ENCODE data around the gene RFX8.
"Not testable (repeated sequence)": the region's sequence is repeated elsewhere in the genome, so short reads cannot be mapped to it uniquely, and the experiment has no call there.

The RFX8 gene

GRCh38 chr2:101508636-101509035 lies 33.7 kb upstream of the RFX8 start:
- DNase-seq (ENCODE audit: low read depth in 1 of 2, low spot score in 1 of 2), result no peak
- in situ Hi-C loops (cut with HindIII; ENCODE audit: low pct_unique_long_range_greater_than_20kb, low sequenced_read_pairs), result no loop called here
- TF ChIP-seq JUND (IDR thresholded peaks at IDR 0.05; ENCODE audit: low read depth), result no peak

GRCh38 chr2:101505276-101505675 lies 30.4 kb upstream of the RFX8 start:
- not testable (repeated sequence) for DNase-seq (ENCODE audit: low read depth in 1 of 2, low spot score in 1 of 2)

DNA sequence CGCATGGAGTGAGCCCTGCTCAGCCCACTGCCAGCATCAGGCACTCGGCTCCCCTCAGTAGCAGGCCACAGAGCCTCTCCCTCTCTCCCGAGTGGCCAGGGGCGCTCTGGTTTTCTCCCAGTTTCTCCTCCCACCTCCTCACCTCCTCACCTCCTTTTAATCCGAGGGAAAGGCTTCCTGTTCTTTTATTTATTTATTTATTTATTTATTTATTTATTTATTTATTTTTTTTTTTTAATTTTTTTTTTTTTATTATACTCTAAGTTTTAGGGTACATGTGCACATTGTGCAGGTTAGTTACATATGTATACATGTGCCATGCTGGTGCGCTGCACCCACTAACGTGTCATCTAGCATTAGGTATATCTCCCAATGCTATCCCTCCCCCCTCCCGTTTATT lies 29.8 kb upstream of the RFX8 start:
- in situ Hi-C loops (cut with HindIII; ENCODE audit: low pct_unique_long_range_greater_than_20kb, low sequenced_read_pairs), result not testable (repeated sequence)

More at GRCh38 chr2:101505276-101505675, 30.4 kb upstream of the RFX8 start:
- in situ Hi-C loops (cut with HindIII; ENCODE audit: low pct_unique_long_range_greater_than_20kb, low sequenced_read_pairs), result not testable (repeated sequence)

DNA sequence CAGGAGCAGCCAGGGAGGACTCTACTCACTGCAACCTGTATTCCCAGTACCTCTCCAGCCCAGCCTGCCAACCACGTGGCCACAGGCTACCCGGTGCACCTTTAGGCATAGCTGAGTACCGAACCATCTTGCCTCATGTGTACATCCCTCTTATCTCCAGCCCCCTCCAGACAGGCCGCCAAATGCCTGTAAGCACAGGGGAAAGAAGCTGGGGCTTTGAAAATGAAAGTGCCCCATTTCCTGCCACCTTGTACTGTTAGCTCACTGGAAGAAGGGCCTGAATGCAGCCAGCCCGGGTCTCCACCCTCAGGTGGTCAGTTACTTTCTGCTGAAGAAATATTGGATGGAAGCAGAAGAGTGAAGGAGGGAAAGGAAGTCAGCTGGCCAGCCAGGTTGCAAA lies 27.2 kb upstream of the RFX8 start:
- DNase-seq (ENCODE audit: low read depth in 1 of 2, low spot score in 1 of 2), result no peak
- in situ Hi-C loops (cut with HindIII; ENCODE audit: low pct_unique_long_range_greater_than_20kb, low sequenced_read_pairs), result no loop called here
- no peak for TF ChIP-seq JUND (IDR thresholded peaks at IDR 0.05; ENCODE audit: low read depth)

More for the DNA sequence above, 29.8 kb upstream of the RFX8 start:
- not testable (repeated sequence) for DNase-seq (ENCODE audit: low read depth in 1 of 2, low spot score in 1 of 2)

- in situ Hi-C loops (cut with HindIII; ENCODE audit: low pct_unique_long_range_greater_than_20kb, low sequenced_read_pairs), result no loop called here
- TF ChIP-seq JUND (IDR thresholded peaks at IDR 0.05; ENCODE audit: low read depth), result no peak
- DNase-seq (ENCODE audit: low read depth in 1 of 2, low spot score in 1 of 2), result no peak
These were observed 26.5 kb upstream of the RFX8 start for GRCh38 chr2:101501443-101501842.

DNA sequence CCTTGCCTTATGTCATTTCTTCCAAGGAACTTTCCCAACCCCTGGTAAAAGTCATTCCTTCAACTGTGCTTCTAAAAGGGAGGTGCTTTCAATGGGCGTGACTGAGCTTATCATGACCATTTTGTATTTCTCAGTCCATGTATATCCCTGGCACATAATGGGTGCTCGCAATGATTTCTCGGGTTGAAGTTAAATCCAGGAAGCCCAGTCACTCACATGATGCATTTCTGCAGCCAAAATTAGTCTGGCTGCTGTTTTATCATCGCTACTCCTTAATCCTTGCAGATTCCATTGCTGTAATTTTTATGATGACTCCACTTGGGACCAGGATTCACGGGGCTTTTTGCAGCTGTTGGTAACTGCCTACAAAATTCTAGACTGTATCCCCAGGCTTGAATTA lies 25.9 kb upstream of the RFX8 start:
- no peak for DNase-seq (ENCODE audit: low read depth in 1 of 2, low spot score in 1 of 2)
- in situ Hi-C loops (cut with HindIII; ENCODE audit: low pct_unique_long_range_greater_than_20kb, low sequenced_read_pairs), result no loop called here
- no peak for TF ChIP-seq JUND (IDR thresholded peaks at IDR 0.05; ENCODE audit: low read depth)

GRCh38 chr2:101500180-101500579 lies 25.3 kb upstream of the RFX8 start:
- no peak for DNase-seq (ENCODE audit: low read depth in 1 of 2, low spot score in 1 of 2)
- in situ Hi-C loops (cut with HindIII; ENCODE audit: low pct_unique_long_range_greater_than_20kb, low sequenced_read_pairs), result no loop called here
- TF ChIP-seq JUND (IDR thresholded peaks at IDR 0.05; ENCODE audit: low read depth), result no peak

GRCh38 chr2:101496279-101496678 lies 21.4 kb upstream of the RFX8 start:
- in situ Hi-C loops (cut with HindIII; ENCODE audit: low pct_unique_long_range_greater_than_20kb, low sequenced_read_pairs), result no loop called here
- no peak for DNase-seq (ENCODE audit: low read depth in 1 of 2, low spot score in 1 of 2)
- no peak for TF ChIP-seq JUND (IDR thresholded peaks at IDR 0.05; ENCODE audit: low read depth)

DNA sequence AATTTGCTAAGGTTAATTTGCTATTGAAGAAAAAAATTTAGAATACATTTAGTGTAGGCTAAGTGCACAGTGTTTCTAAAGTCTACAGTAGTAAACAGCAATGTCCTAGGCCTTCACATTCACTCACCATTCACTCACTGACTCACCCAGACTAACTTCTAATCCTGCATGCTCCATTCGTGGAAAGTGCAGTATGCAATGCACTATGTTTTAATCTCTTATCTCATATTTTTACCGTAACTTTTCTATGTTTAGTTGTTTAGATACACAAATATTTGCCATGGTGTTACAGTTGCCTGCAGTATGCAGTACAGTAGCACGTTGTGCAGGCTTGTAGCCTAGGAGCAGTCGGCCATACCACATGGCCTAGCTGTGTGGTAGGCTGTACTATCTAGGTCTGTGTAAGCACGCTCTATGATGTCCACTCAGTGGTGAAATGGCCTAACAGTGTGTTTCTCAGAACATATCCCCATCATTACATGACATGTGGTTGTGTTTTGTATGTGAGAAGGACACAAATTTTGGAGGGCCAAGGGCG lies 18.1 kb upstream of the RFX8 start:
- DNase-seq (ENCODE audit: low read depth in 1 of 2, low spot score in 1 of 2), result no peak
- in situ Hi-C loops (cut with HindIII; ENCODE audit: low pct_unique_long_range_greater_than_20kb, low sequenced_read_pairs), result no loop called here
- no peak for TF ChIP-seq JUND (IDR thresholded peaks at IDR 0.05; ENCODE audit: low read depth)

DNA sequence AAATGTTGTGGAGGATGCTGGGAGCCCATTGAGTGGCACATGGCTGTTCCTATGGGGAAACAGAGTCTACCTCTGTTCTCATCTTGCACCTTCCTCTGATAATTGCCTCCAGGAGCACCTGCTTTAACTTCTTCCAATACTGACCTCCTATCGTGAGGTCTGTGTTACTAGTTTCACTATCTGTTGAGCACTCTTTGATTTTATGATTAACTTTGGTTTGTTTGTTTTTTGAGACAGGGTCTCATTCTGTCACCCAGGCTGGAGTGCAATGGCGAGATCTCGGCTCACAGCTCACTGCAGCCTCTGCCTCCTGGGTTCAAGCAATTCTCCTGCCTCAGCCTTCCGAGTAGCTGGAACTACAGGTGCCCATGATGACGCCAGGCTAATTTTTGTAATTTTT lies 12.1 kb upstream of the RFX8 start:
- DNase-seq (ENCODE audit: low read depth in 1 of 2, low spot score in 1 of 2), result no peak
- TF ChIP-seq JUND (IDR thresholded peaks at IDR 0.05; ENCODE audit: low read depth), result no peak
- in situ Hi-C loops (cut with HindIII; ENCODE audit: low pct_unique_long_range_greater_than_20kb, low sequenced_read_pairs), result no loop called here

- no peak for TF ChIP-seq JUND (IDR thresholded peaks at IDR 0.05; ENCODE audit: low read depth)
- in situ Hi-C loops (cut with HindIII; ENCODE audit: low pct_unique_long_range_greater_than_20kb, low sequenced_read_pairs), result no loop called here
These were observed 11.4 kb upstream of the RFX8 start for GRCh38 chr2:101486258-101486701.

GRCh38 chr2:101485856-101486255 lies 10.9 kb upstream of the RFX8 start:
- no peak for TF ChIP-seq JUND (IDR thresholded peaks at IDR 0.05; ENCODE audit: low read depth)
- no peak for DNase-seq (ENCODE audit: low read depth in 1 of 2, low spot score in 1 of 2)
- in situ Hi-C loops (cut with HindIII; ENCODE audit: low pct_unique_long_range_greater_than_20kb, low sequenced_read_pairs), result no loop called here

More at GRCh38 chr2:101486258-101486701, 11.4 kb upstream of the RFX8 start:
- DNase-seq (ENCODE audit: low read depth in 1 of 2, low spot score in 1 of 2), result no peak

DNA sequence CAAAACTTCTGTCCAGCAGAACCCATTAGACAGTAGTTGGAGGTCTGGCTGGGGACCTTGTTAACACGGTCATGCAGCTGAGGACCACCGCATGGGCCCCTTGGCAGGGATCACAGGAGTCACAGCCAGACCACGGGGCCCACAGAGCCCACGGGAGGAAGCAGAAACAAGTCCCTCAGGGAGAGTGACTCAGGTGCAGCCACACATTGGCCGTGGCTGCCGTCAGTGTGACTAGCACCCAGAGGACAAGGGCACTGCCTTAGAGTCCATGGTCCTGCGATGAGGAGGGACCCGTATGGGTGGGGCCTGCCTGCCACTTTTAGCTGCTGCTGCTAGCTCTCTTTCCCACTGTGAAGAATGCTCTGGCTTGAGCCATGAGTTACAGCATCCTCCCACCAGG lies 5.9 kb upstream of the RFX8 start:
- in situ Hi-C loops (cut with HindIII; ENCODE audit: low pct_unique_long_range_greater_than_20kb, low sequenced_read_pairs), result no loop called here
- TF ChIP-seq JUND (IDR thresholded peaks at IDR 0.05; ENCODE audit: low read depth), result no peak
- DNase-seq (ENCODE audit: low read depth in 1 of 2, low spot score in 1 of 2), result no peak

GRCh38 chr2:101479810-101480209 lies 4.9 kb upstream of the RFX8 start:
- DNase-seq (ENCODE audit: low read depth in 1 of 2, low spot score in 1 of 2), result no peak

More at GRCh38 chr2:101479810-101480209, 4.9 kb upstream of the RFX8 start:
- TF ChIP-seq JUND (IDR thresholded peaks at IDR 0.05; ENCODE audit: low read depth), result no peak
- in situ Hi-C loops (cut with HindIII; ENCODE audit: low pct_unique_long_range_greater_than_20kb, low sequenced_read_pairs), result no loop called here
